Ishikawa (cell line): ENCODE data around the gene ASAP3.

Experiments used
- CEBPB ChIP-seq: IDR thresholded peaks from 2 replicates; pipeline ENCODE4 v1.6.1; 2012
- CREB1 ChIP-seq: IDR thresholded peaks from 2 replicates; pipeline ENCODE4 v1.6.1; 2012; ENCODE audit warnings: low read depth
- EGR1 ChIP-seq: IDR thresholded peaks from 2 replicates; pipeline ENCODE4 v1.6.1; 2012
- EP300 ChIP-seq: IDR thresholded peaks from 2 replicates; pipeline ENCODE4 v1.6.1; 2012; ENCODE audit warnings: borderline replicate concordance
- FOXM1 ChIP-seq: IDR thresholded peaks from 2 replicates; pipeline ENCODE4 v1.6.1; 2012; ENCODE audit warnings: low read depth, borderline replicate concordance
- NFIC ChIP-seq: IDR thresholded peaks from 2 replicates; pipeline ENCODE4 v1.6.1; 2012
- RAD21 ChIP-seq: IDR thresholded peaks from 2 replicates; pipeline ENCODE4 v1.6.1; 2012; ENCODE audit warnings: low read depth
- TAF1 ChIP-seq: IDR thresholded peaks from 2 replicates; pipeline ENCODE4 v1.6.1; 2012; ENCODE audit warnings: low read depth, mild to moderate bottlenecking
- TCF12 ChIP-seq: IDR thresholded peaks from 2 replicates; pipeline ENCODE4 v1.6.1; 2012; ENCODE audit warnings: low read depth
- TEAD4 ChIP-seq: IDR thresholded peaks from 2 replicates; pipeline ENCODE4 v1.6.1; 2012
- YY1 ChIP-seq: IDR thresholded peaks from 2 replicates; pipeline ENCODE4 v1.6.1; 2012; ENCODE audit warnings: low read depth
- ZBTB7A ChIP-seq: IDR thresholded peaks from 2 replicates; pipeline ENCODE4 v1.6.1; 2012; ENCODE audit warnings: low read depth
- TF ChIP-seq, protein P1 (sequence below): IDR thresholded peaks from 2 replicates; pipeline ENCODE4 v1.6.1; 2012
- TF ChIP-seq, protein P2 (sequence below): IDR thresholded peaks from 2 replicates; pipeline ENCODE4 v1.6.1; 2012
- TF ChIP-seq, protein P3 (sequence below): IDR thresholded peaks from 2 replicates; pipeline ENCODE4 v1.6.1; 2012; ENCODE audit warnings: low read depth, mild to moderate bottlenecking

The ASAP3 gene

DNA sequence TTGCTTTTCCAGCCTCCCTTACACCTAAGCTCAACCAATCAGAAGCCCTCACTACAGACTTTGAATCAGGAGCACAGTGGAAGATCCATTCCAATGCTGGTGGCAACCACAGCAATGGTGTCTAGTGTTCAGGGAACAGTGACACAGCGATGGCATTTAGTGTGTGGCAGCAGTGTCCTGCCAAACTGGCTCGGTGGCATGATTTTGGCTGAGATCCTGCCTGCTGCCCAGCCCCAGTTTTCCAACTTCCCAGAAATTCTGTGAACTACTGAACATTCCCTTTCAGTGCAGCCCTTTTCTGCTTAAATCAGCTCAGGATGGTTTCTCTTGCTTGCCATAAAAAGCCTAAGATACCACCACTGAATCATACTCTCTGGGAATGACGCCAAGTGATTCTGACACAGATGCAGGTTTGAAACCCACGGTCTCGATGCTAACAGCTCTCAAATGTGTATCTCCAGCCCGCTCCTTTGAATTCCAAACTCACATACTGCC, 8.8 kb downstream of the ASAP3 start:
- TF ChIP-seq, protein P1, sequence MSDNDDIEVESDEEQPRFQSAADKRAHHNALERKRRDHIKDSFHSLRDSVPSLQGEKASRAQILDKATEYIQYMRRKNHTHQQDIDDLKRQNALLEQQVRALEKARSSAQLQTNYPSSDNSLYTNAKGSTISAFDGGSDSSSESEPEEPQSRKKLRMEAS = no peak

DNA sequence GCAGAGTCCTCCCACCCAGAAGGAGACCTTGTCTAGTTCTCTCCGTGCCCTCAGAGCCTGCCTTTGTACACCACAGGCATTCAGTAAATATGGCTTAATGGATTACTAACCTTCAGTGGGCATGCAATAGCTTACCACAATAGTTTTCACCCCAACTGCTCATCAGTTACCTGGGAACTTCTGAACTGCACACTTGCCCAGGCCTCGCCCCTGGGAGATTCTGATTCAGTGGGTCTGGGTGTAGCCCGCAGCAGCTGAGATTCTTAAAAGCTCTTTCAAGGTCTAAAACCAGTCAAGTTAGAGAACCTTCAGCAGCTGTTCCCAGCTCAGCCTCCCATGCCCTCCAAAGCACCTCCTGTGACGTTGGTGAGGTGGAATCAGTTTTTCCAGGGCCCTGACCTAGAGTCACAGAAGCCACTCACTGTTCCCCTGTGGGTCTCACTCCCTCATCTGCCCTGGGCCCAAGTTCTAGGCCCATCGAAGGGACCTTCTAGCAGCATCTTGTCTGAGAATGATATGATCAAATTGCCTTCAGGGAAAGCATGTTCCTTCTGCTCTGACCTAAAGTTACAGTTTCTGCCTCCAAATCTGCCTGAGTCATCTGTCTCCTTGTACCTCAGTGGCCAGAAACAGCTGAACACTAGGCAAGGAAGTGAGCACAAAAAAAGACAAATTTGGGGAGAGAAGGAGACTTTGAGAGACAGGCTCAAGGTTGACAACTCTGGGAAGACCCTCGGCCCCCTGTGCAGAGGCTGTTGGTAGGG, 10.8 kb downstream of the ASAP3 start:
- TF ChIP-seq TCF12 (no peak), ZBTB7A (no peak), TEAD4 (no peak), EGR1 (no peak), EP300 (no peak)
- TF ChIP-seq, protein P1 = no peak

DNA sequence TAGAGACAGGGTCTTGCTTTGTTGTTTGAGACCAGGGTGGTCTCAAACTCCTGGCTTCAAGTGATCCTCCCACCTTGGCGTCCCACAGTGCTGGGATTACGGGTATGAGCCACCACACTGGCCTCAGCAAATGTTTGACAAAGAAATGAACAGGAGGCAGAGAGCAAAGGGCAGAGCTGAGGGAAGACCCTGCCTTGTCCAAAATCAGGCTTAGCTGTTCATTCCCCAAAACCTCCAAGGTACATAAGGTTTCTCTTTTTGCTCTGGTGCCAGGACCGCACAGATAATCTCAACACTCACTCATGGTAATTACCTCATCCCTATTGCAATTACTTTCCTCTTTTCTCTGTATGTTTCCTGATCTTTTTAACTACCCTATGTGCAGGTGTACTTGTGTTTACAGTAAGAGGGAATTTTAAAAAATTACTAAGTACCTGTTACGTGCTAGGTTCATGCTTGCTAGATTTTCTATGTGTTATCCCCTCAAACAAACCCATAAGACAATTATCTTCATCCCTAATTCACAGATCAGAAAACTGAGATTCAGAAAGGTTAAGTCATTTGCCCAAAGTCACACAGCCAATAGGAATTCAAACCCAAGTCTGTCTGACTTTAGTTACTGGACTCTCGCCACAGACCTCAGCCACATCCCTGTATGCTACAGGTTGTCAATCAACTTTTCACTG, 11.5 kb downstream of the ASAP3 start:
- TF ChIP-seq FOXM1 = no peak
- TF ChIP-seq TCF12 = no peak
- TF ChIP-seq, protein P2, sequence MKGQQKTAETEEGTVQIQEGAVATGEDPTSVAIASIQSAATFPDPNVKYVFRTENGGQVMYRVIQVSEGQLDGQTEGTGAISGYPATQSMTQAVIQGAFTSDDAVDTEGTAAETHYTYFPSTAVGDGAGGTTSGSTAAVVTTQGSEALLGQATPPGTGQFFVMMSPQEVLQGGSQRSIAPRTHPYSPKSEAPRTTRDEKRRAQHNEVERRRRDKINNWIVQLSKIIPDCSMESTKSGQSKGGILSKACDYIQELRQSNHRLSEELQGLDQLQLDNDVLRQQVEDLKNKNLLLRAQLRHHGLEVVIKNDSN = no peak
- TF ChIP-seq NFIC = no peak
- TF ChIP-seq RAD21 = no peak
- no peak for TF ChIP-seq CREB1
- TF ChIP-seq CEBPB = no peak
- TF ChIP-seq, protein P1 = no peak
- TF ChIP-seq EGR1 = no peak
- TF ChIP-seq, protein P3, sequence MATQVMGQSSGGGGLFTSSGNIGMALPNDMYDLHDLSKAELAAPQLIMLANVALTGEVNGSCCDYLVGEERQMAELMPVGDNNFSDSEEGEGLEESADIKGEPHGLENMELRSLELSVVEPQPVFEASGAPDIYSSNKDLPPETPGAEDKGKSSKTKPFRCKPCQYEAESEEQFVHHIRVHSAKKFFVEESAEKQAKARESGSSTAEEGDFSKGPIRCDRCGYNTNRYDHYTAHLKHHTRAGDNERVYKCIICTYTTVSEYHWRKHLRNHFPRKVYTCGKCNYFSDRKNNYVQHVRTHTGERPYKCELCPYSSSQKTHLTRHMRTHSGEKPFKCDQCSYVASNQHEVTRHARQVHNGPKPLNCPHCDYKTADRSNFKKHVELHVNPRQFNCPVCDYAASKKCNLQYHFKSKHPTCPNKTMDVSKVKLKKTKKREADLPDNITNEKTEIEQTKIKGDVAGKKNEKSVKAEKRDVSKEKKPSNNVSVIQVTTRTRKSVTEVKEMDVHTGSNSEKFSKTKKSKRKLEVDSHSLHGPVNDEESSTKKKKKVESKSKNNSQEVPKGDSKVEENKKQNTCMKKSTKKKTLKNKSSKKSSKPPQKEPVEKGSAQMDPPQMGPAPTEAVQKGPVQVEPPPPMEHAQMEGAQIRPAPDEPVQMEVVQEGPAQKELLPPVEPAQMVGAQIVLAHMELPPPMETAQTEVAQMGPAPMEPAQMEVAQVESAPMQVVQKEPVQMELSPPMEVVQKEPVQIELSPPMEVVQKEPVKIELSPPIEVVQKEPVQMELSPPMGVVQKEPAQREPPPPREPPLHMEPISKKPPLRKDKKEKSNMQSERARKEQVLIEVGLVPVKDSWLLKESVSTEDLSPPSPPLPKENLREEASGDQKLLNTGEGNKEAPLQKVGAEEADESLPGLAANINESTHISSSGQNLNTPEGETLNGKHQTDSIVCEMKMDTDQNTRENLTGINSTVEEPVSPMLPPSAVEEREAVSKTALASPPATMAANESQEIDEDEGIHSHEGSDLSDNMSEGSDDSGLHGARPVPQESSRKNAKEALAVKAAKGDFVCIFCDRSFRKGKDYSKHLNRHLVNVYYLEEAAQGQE = no peak
- TF ChIP-seq TEAD4 = no peak
- TF ChIP-seq EP300 = no peak
- no peak for TF ChIP-seq ZBTB7A
- no peak for TF ChIP-seq YY1
- TF ChIP-seq TAF1 = no peak

DNA sequence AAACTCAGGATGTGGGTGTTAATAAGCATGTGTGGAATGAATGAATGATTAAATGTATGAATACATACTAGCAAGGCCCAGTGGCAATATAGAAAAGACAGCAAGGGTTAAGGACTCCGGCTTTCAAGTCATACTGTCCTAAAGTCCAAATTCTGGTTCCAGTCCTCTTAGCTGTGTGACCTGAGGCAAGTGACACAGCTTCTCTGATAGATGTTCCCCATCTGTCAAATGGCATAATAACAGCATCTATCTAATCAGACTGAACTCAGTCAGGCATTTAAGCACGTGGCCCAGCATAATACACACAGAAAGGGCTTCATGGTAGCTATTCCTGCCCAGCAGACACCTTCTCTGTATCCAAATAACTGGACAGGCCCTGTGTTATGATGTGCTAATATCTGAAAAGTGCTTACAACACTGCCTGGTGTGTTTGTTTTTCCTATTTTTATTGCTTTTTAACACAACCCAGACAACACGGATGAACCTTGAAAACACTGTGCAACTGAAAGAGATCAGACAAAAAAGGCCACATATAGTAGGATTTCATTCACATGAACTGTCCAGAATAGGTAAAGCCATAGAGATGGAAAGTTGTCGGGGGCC, 12.4 kb downstream of the ASAP3 start:
- TF ChIP-seq RAD21 (no peak), FOXM1 (no peak), TAF1 (no peak)
- TF ChIP-seq, protein P3 = no peak

DNA sequence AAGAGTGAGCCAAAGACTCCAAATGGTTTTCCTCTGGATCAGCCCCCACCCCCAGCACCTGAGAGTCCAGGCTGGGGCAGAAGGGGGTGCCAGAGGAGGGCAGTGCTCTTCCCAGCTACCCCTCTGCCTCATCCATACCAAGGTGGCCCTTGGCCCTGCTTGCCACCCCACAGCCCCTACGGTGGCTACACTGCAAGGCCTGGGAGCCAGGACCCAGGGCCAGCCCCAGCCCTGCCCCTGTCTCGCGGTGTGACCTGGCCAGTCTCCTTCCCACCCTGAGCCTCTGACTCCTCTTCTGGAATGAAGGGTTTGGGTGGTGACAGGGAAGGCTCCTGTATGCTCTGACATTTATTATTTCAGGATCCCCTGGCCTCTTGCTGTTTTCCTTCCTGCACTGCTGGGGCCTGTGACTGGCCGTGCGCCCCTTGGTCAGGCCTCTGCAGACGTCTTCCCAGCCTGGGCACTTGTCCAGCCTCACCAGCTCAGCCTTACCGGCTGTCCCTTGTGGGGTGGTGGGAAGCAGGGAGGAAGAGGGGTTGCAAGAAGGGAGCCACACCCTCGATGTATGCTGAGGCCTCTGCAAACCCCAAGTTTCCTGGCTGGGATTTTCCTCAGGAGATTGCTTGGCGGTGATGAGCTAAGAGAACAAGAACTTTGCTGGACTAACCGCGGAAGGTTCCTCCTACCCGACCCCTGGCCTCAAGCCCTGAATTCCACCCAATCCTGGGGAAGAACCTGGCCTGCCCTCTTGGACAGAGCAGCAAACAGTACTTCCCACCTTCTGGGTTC, 13.5 kb downstream of the ASAP3 start:
- TF ChIP-seq FOXM1 (no peak), EP300 (no peak), NFIC (no peak), CREB1 (no peak), CEBPB (no peak), YY1 (no peak), TEAD4 (no peak), TAF1 (no peak), RAD21 (no peak)
- TF ChIP-seq, protein P2 = no peak
- TF ChIP-seq, protein P3 = no peak
- TF ChIP-seq, protein P1 = no peak
